ENCODE results near the gene SF3A2.

Gene SF3A2

DNA sequence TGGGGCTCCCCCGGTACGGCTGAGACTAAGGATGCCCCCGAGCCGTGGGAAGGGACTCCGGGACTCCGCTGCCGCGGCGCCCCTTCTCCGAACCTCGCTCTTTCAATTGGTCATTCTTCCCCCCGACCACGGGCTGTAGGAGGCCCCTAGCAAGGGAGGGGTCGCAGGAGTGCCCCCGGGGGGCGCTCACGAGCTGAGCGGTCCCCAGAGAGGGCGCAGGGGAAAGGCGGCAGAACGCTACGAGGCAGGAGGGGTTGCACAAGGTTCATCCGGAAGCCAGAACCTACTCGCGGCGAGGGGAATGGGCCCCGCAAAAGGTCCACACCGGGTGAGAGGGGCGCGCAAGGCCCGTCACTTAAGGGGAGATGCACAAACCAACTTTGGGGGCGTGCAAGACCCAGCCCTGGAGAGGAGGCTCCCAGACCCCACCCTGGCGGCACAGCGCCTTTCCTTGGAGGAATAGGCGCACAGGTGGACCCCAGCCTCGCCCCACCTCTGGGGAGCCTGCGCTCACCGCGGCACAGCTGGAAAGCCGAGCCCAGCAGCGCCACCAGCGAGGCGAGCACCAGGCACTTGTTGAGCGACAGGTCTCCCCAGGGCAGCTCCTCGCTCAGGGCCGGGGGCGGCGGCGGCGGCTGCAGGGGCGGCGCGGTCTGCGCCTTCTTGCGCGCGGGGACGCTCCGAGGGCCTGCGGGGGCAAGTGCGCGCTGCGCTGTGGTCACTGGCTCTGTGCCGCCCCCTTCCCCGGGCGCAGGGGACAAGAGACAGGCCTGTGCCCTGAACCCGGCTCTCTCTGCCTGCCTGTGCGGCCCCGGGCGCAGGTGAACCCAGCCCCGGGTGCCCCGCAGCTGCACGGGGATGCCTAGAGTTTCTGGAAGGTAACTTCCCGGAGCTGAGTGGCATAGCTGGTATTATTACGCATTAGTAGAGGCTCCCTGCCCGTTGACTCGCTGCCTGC, 16.8 kb downstream of the SF3A2 start:
- Histone ChIP-seq H2BK120ac (ENCODE audit: low read depth, low read length) (no peak overlapping the region), H3K27me3 (ENCODE audit: insufficient read depth, low read length, poor library complexity) (no peaks in the 10 kb centered on the region), H3K56ac (ENCODE audit: low read length) (peak overlapping the region; percentile 57), H3K9ac (ENCODE audit: low read length) (peak overlapping the region; percentile 57), H2BK5ac (ENCODE audit: low read length) (no peak overlapping the region), H3K4ac (ENCODE audit: low read depth, low read length) (no peak overlapping the region), H3K4me2 (ENCODE audit: low read length) (peak overlapping the region; percentile 26), H4K8ac (ENCODE audit: low read depth, low read length) (no peak overlapping the region), H3K27ac (ENCODE audit: low read depth, low read length) (no peak overlapping the region), H3K79me2 (ENCODE audit: control insufficient read depth, insufficient read depth, low read length) (no peaks in the 10 kb centered on the region), H3K4me3 (ENCODE audit: low read length) (no peak overlapping the region), H3K4me1 (ENCODE audit: control insufficient read depth, low read depth, low read length) (no peaks in the 10 kb centered on the region), H2AK5ac (ENCODE audit: low read length) (no peak overlapping the region), H3K79me1 (ENCODE audit: low read length) (no peaks in the 10 kb centered on the region), H4K5ac (ENCODE audit: low read length) (no peak overlapping the region), H2BK15ac (replicated peaks; ENCODE audit: low read depth) (no peak overlapping the region), H3K18ac (ENCODE audit: low read length) (no peak overlapping the region), H3K23ac (ENCODE audit: low read length) (no peak overlapping the region), H3K36me3 (ENCODE audit: control insufficient read depth, insufficient read depth, low read length) (peaks cover 2% of the 10 kb centered on the region)
- WGBS (ENCODE audit: extremely low coverage, insufficient coverage, low lambda C conversion rate): no CpG with 5 or more reads among the region's 77 CpGs
- peak; percentile 67 for DNase-seq

DNA sequence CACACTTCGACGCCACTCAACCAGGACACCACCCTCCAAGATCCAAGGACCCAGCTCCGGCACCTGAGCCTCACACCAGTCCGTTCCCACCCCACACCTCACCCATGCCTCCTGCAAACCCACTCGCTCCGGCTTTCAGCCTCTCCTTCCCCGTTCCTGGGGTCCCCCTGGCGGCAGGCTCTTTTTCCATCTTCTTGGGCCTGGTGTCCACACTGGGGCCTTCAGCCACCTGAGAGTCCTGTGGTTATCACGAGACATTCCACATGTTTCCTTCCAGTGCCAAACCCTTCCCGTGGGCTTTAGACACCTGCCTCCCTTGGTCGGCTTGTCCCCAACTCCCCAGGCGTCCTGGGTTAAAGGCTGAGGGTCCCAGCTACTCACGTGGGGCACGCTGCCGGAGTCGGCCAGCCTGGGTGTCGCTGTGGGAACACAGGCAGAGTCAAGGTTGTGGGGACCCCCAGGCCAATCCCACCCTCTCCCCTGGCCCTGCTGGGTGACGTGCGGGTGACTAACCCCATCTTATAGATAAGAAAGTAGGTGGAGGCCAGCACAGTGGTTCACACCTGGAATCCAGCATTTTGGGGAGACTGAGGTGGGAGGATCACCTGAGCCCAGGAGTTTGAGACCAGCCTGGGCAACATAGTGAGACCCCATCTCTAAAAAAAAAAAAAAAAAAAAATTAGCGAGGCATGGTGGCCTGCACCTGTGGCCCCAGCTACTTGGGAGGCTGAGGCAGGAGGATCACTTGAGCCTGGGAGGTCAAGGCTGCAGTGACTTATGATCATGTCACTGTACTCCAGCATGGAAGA, 17.6 kb downstream of the SF3A2 start:
- Histone ChIP-seq H3K18ac (ENCODE audit: low read length) (no peak overlapping the region), H3K79me1 (ENCODE audit: low read length) (no peaks in the 10 kb centered on the region), H4K8ac (ENCODE audit: low read depth, low read length) (no peak overlapping the region), H3K9ac (ENCODE audit: low read length) (no peak overlapping the region), H3K27me3 (ENCODE audit: insufficient read depth, low read length, poor library complexity) (no peaks in the 10 kb centered on the region), H3K27ac (ENCODE audit: low read depth, low read length) (no peak overlapping the region), H2AK5ac (ENCODE audit: low read length) (no peak overlapping the region), H3K4ac (ENCODE audit: low read depth, low read length) (no peak overlapping the region), H2BK120ac (ENCODE audit: low read depth, low read length) (no peak overlapping the region), H3K4me3 (ENCODE audit: low read length) (no peak overlapping the region), H3K4me2 (ENCODE audit: low read length) (peak overlapping the region; percentile 9), H3K4me1 (ENCODE audit: control insufficient read depth, low read depth, low read length) (no peaks in the 10 kb centered on the region), H3K79me2 (ENCODE audit: control insufficient read depth, insufficient read depth, low read length) (no peaks in the 10 kb centered on the region), H3K23ac (ENCODE audit: low read length) (no peak overlapping the region), H2BK15ac (replicated peaks; ENCODE audit: low read depth) (no peak overlapping the region), H3K36me3 (ENCODE audit: control insufficient read depth, insufficient read depth, low read length) (no peaks in the 10 kb centered on the region), H3K56ac (ENCODE audit: low read length) (no peak overlapping the region), H4K5ac (ENCODE audit: low read length) (no peak overlapping the region), H2BK5ac (ENCODE audit: low read length) (no peak overlapping the region)
- peak; percentile 84 for DNase-seq
- no CpG with 5 or more reads among the region's 20 CpGs for WGBS (ENCODE audit: extremely low coverage, insufficient coverage, low lambda C conversion rate)

DNA sequence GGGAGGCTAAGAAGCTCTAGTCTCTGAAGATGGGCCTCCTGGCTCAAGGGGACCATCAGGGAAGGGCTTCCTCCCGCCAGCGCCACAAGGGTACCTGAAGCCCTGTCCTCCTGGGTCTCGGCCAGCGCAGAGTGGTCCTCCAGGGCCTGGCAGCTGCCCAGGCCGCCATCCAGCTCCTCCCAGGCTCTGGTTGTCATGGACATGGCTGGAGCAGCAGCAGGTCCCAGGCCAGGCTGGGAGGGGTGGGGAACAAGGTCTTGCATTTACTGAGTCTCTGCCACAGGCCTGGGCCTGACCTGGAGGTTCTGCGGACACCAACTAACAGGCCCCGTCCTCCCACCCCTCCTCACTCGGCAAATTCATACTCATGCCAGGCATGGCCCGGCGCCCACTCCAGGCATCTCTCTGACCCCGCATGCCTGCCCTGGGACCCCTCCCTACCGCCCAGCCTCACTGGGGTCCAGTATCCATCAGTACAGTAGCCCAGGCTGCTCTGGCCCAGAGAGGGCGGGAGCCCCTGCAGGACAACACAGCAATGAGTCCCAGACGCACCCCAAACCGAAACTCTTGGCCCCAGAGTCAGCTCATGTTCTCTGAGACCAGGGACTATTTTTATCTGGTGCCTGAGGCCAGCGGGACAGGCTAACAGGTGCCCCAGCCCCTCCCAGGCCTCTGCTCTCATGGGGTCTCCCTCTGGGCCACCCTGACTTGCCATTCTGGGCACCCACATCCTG, 18.7 kb downstream of the SF3A2 start:
- no CpG with 5 or more reads among the region's 16 CpGs for WGBS (ENCODE audit: extremely low coverage, insufficient coverage, low lambda C conversion rate)
- Histone ChIP-seq H3K36me3 (ENCODE audit: control insufficient read depth, insufficient read depth, low read length) (no peaks in the 10 kb centered on the region), H3K27ac (ENCODE audit: low read depth, low read length) (no peak overlapping the region)

DNA sequence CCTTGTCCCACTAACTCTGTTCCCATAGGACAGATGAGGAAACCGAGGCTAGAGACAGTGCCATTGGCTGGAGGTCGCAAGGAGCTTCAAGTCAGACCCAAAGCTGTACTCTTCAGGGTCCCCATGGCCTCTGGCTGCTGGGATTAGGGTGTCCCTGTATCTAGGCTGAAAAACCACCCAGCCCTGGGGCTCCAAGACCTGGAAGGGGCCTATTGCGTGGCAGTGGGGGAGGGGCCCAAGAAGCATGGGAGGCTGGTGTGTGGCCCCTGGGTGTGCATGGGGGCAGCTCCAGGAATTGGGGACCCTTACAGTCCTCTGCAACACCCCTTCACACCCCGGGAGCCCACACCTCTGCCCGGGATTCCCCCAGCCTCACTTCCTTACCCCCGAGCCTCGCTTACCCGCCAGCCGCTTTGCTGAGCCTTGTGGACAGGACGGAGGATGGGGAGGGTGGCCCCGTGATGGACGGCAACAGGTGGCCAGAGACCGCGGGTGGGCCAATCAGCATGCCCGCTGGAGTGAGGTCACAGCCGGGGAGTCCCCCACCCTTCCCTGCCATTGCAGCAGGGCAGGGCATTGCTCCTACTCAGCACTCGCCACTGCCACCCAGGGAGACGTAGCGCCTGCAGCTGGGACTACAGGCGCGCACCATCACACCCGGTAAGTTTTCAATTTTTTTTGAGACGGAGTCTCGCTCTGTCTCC, 19.5 kb downstream of the SF3A2 start, which contains the start of gene JSRP1:
TSS of gene JSRP1 (minus strand) at position 436 of the 704 bp plus-strand sequence. CDS start 1,103 bp downstream, outside the sequence.
- no peak within 1 kb of the TSS for H2BK120ac ChIP-seq (ENCODE audit: low read depth, low read length)
- no peak within 1 kb of the TSS for H3K4me2 ChIP-seq (ENCODE audit: low read length)
- H3K27me3 ChIP-seq (ENCODE audit: insufficient read depth, low read length, poor library complexity): no peaks in the 10 kb centered on the region
- H2AK5ac ChIP-seq (ENCODE audit: low read length): no peak within 1 kb of the TSS
- H3K27ac ChIP-seq (ENCODE audit: low read depth, low read length): no peak within 1 kb of the TSS
- H3K79me2 ChIP-seq (ENCODE audit: control insufficient read depth, insufficient read depth, low read length): no peaks in the 10 kb centered on the region
- H3K36me3 ChIP-seq (ENCODE audit: control insufficient read depth, insufficient read depth, low read length): no peaks in the 10 kb centered on the region
- no peak within 1 kb of the TSS for H4K8ac ChIP-seq (ENCODE audit: low read depth, low read length)
- H3K4ac ChIP-seq (ENCODE audit: low read depth, low read length): no peak within 1 kb of the TSS
- no CpG with 5 or more reads among the region's 24 CpGs for WGBS (ENCODE audit: extremely low coverage, insufficient coverage, low lambda C conversion rate)
- H3K18ac ChIP-seq (ENCODE audit: low read length): no peak within 1 kb of the TSS
- no peak within 1 kb of the TSS for H3K9ac ChIP-seq (ENCODE audit: low read length)
- no peak within 1 kb of the TSS for H3K56ac ChIP-seq (ENCODE audit: low read length)
- H2BK5ac ChIP-seq (ENCODE audit: low read length): no peak within 1 kb of the TSS
- H3K4me1 ChIP-seq (ENCODE audit: control insufficient read depth, low read depth, low read length): no peaks in the 10 kb centered on the region
- H3K23ac ChIP-seq (ENCODE audit: low read length): peak within 1 kb of the TSS; percentile 9
- no peak within 1 kb of the TSS for H2BK15ac ChIP-seq (replicated peaks; ENCODE audit: low read depth)
- DNase-seq: no peak
- H3K79me1 ChIP-seq (ENCODE audit: low read length): no peaks in the 10 kb centered on the region
- no peak within 1 kb of the TSS for H3K4me3 ChIP-seq (ENCODE audit: low read length)
- H4K5ac ChIP-seq (ENCODE audit: low read length): no peak within 1 kb of the TSS

More for the DNA sequence above, 18.7 kb downstream of the SF3A2 start:
- H2BK5ac ChIP-seq (ENCODE audit: low read length): no peak overlapping the region
- H3K18ac ChIP-seq (ENCODE audit: low read length): no peak overlapping the region
- no peaks in the 10 kb centered on the region for H3K79me2 ChIP-seq (ENCODE audit: control insufficient read depth, insufficient read depth, low read length)
- no peak overlapping the region for H4K8ac ChIP-seq (ENCODE audit: low read depth, low read length)
- H3K9ac ChIP-seq (ENCODE audit: low read length): no peak overlapping the region
- no peak for DNase-seq
- no peak overlapping the region for H3K4me3 ChIP-seq (ENCODE audit: low read length)
- no peaks in the 10 kb centered on the region for H3K27me3 ChIP-seq (ENCODE audit: insufficient read depth, low read length, poor library complexity)
- no peak overlapping the region for H3K4me2 ChIP-seq (ENCODE audit: low read length)
- H2AK5ac ChIP-seq (ENCODE audit: low read length): no peak overlapping the region
- no peak overlapping the region for H4K5ac ChIP-seq (ENCODE audit: low read length)
- H3K56ac ChIP-seq (ENCODE audit: low read length): no peak overlapping the region
- H3K79me1 ChIP-seq (ENCODE audit: low read length): no peaks in the 10 kb centered on the region
- H3K4me1 ChIP-seq (ENCODE audit: control insufficient read depth, low read depth, low read length): no peaks in the 10 kb centered on the region
- no peak overlapping the region for H2BK120ac ChIP-seq (ENCODE audit: low read depth, low read length)
- no peak overlapping the region for H3K4ac ChIP-seq (ENCODE audit: low read depth, low read length)
- H2BK15ac ChIP-seq (replicated peaks; ENCODE audit: low read depth): no peak overlapping the region
- H3K23ac ChIP-seq (ENCODE audit: low read length): no peak overlapping the region

DNA sequence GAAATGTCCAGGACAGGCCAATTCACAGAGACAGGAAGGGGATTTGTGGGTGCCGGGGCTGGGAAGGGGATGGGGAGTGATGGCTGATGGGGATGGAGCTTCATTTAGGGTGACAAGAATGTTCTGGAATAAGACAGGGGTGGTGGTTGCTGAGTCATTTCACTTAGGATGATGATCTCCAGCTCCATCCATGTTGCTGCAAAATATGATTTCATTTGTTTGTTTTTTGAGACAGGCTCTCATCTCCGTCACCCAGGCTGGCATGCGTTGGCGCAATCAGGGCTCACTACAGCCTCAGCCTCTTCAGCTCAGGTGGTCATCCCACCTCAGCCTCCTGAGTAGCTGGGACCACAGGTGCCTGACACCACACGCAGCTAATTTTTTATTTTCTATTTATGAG, 22.7 kb downstream of the SF3A2 start:
- H3K18ac ChIP-seq (ENCODE audit: low read length): no peak overlapping the region
- H4K8ac ChIP-seq (ENCODE audit: low read depth, low read length): no peak overlapping the region
- no peaks in the 10 kb centered on the region for H3K27me3 ChIP-seq (ENCODE audit: insufficient read depth, low read length, poor library complexity)
- no peaks in the 10 kb centered on the region for H3K4me1 ChIP-seq (ENCODE audit: control insufficient read depth, low read depth, low read length)
- no peaks in the 10 kb centered on the region for H3K79me1 ChIP-seq (ENCODE audit: low read length)
- H3K27ac ChIP-seq (ENCODE audit: low read depth, low read length): no peak overlapping the region
- H2BK120ac ChIP-seq (ENCODE audit: low read depth, low read length): no peak overlapping the region
- WGBS (ENCODE audit: extremely low coverage, insufficient coverage, low lambda C conversion rate): no CpG with 5 or more reads among the region's 5 CpGs
- no peak overlapping the region for H3K4ac ChIP-seq (ENCODE audit: low read depth, low read length)
- H3K9ac ChIP-seq (ENCODE audit: low read length): no peak overlapping the region
- no peaks in the 10 kb centered on the region for H3K79me2 ChIP-seq (ENCODE audit: control insufficient read depth, insufficient read depth, low read length)
- no peak overlapping the region for H2BK15ac ChIP-seq (replicated peaks; ENCODE audit: low read depth)
- no peak overlapping the region for H3K56ac ChIP-seq (ENCODE audit: low read length)
- H3K36me3 ChIP-seq (ENCODE audit: control insufficient read depth, insufficient read depth, low read length): no peaks in the 10 kb centered on the region
- no peak overlapping the region for H2BK5ac ChIP-seq (ENCODE audit: low read length)
- H3K4me3 ChIP-seq (ENCODE audit: low read length): no peak overlapping the region
- no peak overlapping the region for H3K4me2 ChIP-seq (ENCODE audit: low read length)
- no peak overlapping the region for H3K23ac ChIP-seq (ENCODE audit: low read length)
- no peak overlapping the region for H2AK5ac ChIP-seq (ENCODE audit: low read length)
- DNase-seq: no peak
- H4K5ac ChIP-seq (ENCODE audit: low read length): no peak overlapping the region
